Activated CD8-positive, alpha-beta memory T cell treated with anti-CD3 and anti-CD28 coated beads for 36 hours (primary cell): ENCODE results near the gene PPARGC1A. TPM values are rescaled to one million over a fixed set of nuclear protein-coding genes. Genes with fewer than 3 reads are reported as not detected.

Experiments
- CTCF ChIA-PET: fragments of 350-600 bp; sonication (Branson Sonifier 250); formaldehyde crosslinking; loops from one replicate; lab custom pipeline; 2021; ENCODE audit warnings: antibody characterized with exemption; lab: Charles Lee
- POLR2A ChIA-PET: fragments of 350-600 bp; sonication (Branson Sonifier 250); formaldehyde crosslinking; loops from one replicate; lab custom pipeline; 2021; ENCODE audit warnings: antibody characterized with exemption; lab: Charles Lee
- total RNA-seq, 2 experiments: library from RNA; stranded (reverse); gene quantifications; one replicate each; pipeline ENCODE4 v1.2.3, GENCODE V29; 2021

Gene PPARGC1A
- total RNA-seq, 2 experiments from 2014 or later, result not detected

DNA sequence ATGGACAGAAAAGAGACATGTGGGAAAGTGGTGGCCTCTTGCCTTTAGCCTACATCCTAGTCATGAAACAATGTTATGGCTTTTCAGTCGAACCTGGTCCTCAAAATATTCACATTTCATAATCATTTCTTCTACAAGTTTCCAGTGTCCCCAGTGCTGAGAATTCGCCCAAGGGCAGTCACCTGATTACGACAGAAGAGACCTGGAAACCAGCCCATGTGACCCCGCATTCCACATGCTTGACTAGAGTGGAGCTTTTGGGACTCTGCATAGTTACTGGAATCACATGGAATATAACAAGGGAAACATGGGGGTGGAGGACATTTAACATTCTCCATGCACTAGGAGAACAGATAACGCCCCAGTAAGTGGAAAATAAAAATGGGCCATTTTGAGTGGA lies 100.1 kb downstream of the PPARGC1A start:
- ChIA-PET CTCF (no interaction called here), POLR2A (no interaction called here)

DNA sequence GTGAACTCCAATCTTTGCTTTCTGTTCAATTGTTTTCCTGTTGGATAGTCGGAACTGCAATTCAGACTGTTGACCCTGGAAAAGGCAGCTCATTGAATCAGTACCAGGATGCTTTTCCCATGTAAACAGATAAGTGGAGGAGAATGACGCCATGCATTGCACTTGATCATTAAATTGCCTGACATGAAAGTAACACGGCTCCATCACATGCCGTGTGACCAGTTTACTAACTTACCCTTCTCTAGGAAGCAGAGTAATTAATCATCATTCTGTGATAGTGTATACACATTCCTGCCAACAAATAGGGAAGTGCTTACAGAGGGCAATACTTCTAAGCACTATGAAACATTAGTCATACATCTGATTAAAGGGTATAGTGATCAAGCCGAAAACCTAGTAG lies 101.4 kb downstream of the PPARGC1A start:
- POLR2A ChIA-PET, result no interaction called here
- CTCF ChIA-PET, result no interaction called here

DNA sequence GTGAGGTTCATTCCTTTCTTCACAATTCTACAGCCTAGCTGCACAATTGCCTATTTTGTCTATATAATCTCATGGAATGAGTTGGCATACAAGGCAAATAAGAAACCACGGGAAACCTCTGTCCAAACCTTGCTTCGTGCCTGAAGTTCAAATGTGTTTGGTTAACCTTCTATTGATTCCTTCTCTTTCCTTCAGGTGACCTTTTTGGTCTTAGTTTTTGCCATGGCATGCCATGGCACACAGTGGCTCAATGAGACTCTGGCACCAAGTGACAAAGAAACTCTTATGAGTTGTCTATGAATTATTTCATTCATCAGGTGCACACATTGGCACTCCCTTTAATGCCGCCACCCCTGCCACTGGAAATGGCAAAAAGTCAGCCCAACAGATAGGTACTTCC lies 101.8 kb downstream of the PPARGC1A start:
- CTCF ChIA-PET, result no interaction called here
- POLR2A ChIA-PET, result no interaction called here

DNA sequence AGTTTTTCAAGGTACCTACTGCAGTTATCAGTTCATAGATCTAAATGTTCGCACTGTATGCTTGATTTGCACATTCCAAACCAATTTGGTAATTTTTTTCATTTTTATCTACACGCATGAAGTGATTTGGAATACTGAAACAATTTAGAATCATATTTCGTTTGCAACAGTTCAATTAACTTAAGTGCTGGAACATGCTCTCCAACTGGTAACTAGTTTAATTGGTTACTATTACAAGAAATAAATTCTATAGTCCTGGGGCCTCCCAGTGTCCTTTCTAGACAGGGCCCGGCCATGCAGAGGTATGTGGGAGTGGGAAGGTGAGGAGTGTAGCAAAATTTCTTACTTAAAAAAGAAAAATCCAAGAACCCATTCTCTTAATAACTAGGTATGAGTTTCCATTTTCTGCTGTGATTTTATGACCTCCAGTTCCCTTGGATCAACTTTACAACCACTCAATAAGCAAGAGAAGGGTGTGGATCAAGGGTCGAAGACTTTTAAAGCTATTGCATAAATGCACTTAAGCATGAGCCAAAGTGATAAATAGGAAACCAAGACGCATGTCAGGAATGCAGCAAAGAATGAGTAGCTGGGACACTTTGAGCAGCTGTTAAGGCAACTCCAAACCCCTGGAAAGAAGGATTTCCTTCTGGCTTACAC lies 106.9 kb downstream of the PPARGC1A start:
- CTCF ChIA-PET, result no interaction called here
- POLR2A ChIA-PET, result no interaction called here

DNA sequence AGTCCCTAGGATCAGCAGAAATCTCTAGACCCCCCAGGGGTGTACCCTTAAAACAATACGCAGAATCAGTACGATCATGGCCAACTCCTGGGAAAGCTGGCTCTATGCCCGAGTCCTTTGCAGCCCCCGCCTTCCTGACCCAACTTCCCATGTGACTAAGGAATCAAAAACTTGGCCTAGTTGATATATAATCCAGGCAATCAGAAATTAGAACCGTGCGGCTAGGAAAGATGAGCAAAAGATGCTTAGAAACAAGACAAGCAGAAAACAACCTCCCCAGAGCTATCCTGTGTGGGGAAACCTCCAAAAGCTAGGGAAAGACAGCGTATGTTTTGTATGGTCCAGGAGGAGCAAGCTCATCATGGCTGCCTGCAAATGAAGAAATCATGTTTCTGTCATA lies 110.0 kb downstream of the PPARGC1A start:
- ChIA-PET CTCF (no interaction called here), POLR2A (no interaction called here)

DNA sequence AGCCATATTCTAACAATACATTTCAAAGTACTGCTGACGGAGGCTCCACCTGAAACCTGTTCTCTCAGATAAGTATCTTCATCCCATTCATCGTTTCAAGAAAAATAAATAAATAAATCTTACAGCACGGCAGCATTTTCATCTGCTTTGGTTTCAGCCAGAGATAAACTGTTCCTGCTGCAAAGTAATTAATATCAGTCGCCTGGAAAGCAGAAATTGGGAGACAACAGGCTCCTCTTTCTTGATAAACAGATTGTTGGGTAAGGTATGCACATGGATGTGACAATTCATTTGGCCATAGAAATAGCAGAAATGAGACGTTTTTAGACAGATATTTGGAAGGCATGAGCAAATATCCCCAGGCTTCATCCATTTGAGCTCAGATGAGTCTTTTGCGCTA lies 110.4 kb downstream of the PPARGC1A start:
- ChIA-PET POLR2A (no interaction called here), CTCF (no interaction called here)

DNA sequence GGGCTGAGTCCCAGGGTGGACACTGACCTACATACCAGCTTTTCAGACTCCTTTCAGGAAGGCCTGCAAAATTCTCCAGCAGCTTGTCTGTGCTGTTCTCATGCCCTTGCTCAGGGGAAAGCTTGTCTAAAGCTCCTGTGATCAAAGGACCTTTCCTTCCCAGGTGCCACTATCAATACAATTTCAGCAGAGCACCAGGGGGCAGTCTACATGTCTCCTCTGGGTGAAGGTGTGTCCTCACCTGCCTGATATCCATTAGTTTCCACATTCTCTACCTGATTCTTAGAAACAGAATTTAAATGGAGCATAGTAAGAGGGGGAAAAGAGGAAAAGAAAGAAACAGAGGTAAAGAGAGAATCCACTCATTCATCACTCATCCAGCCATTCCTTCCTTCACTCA lies 114.2 kb downstream of the PPARGC1A start:
- CTCF ChIA-PET, result no interaction called here
- POLR2A ChIA-PET, result no interaction called here

DNA sequence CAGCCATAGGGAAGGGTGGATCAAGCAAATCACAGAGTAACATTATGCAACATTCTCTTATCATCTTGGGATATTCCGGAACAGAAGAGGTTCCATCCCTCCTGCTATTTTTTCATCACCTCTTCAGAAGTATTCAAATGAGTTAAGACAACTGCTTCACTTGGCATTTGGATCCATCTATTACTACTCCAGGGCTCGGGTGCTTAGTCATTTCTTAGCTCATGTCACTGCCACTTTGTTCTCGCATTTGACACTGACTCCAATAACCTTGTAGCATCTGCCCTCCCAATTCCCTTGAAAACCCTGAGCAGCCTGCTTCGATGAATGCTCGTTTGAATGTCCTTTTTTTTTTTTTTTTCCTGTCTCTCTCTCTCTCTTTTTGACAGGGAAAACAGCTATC lies 114.9 kb downstream of the PPARGC1A start:
- ChIA-PET POLR2A (interaction anchor here (0.7 kb wide), 1 partner anchor 97 kb away, joined by 6 read pairs; no protein-coding TSS in a partner anchor), CTCF (no interaction called here)

DNA sequence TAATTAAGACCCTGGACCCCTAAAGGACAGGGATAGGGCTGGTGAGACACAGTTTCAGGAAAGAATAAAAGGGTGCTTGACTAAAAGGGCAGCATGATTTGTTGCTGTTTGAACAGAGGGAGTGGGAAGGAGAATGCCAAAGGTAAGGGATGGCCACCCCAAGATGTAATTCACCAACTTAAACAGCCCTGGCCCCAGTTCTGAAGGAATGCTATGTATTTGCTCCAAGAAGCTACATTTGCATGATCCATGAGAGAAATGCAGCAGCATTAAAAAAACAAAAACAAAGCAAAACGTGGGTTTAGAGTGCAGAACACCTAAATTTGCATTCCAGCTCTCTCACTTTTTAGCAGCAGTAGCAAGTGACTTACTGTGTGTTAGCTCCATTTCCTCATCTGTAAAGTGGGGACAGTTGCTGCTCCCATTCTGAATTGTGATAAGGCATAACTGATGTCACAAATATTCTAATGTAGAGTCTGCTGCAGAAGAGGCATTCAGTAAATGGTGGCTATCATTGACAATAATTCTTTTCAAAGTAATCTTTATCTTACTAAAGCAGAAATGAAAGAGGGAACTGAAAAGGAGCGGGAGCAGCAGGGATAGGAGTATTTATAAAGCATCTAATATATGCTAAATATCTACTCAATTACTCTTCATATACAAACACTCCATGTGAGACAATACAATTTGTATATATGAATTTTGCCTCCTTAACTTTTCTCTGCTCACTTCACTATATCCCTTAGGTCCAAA lies 115.8 kb downstream of the PPARGC1A start:
- ChIA-PET POLR2A (interaction anchor here (0.7 kb wide), 1 partner anchor 98 kb away, joined by 6 read pairs; no protein-coding TSS in a partner anchor), CTCF (no interaction called here)

DNA sequence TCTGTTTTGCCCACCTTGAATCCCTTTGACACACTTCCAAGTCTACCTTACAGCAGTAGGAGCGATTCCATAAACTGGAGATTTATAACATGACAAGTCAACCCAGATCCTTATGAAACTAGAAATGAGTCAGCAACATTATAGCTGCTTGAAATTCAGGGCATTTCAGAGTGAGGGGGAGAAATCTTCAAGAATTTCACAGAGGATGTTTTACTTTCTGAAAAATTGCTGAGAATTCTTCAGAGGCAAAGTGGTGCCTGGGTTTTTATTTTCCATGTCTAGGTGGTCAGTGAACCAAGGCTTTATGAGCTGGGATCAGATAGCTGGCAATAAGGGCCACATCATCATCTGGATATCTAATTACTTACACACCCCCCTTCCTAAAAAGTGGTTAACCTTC lies 119.8 kb downstream of the PPARGC1A start:
- ChIA-PET CTCF (no interaction called here), POLR2A (no interaction called here)

DNA sequence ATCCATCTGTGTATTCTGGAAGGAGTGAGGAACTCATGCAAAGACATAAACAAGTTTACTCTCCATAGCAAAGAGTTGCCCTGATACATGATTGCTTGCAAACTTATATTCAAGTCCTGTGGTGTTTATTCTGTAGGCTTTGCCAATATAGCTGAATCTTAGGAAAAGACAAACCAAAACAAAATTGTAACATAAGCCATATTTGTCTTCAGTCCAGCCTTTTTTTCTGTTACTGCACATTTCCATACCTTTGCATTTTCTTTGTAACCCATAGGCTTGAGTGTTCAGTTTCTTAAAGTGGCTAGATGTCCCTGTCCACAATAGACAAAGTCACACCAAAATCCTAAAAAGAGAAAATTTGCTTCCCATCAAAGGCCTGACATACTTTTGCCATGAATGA lies 120.4 kb downstream of the PPARGC1A start:
- POLR2A ChIA-PET, result no interaction called here

DNA sequence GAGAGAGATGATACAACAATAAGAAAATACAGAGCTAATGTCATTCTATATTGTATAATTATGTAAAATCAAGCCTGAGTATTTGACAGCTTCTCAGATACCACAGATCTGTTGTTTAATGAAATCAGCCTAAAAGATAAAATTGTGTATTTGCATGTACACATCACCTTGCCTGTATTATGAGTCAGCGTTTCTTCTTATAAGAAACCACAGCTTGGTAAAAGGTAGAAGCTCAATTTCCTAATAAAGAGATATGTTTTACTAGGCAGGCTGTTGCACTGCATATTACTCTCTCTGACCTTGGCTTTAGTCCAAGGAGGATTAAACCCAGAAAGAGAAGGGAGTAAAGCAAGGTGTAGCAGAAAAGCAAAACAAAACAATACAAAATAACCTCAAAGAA lies 121.3 kb downstream of the PPARGC1A start:
- ChIA-PET POLR2A (no interaction called here), CTCF (no interaction called here)

More for the DNA sequence above, 120.4 kb downstream of the PPARGC1A start:
- CTCF ChIA-PET, result no interaction called here

DNA sequence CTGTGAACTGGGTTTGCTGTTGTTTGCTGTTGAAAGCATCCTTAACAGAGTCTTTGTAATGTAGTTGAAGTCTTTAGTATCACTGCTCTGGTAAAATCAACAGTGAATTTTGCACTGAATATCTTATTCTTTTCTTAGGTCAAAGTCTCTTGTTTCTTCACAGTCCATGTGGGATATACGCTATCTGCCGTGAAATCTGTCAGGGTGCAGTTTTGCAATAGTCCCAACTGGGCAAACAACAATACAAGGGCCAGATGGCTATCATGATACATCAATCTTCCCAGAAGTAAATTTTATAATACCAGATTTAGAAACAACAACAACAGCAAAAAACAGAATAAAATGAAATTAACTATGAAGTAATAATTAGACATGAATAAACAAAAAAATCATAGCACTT lies 123.5 kb downstream of the PPARGC1A start:
- CTCF ChIA-PET, result no interaction called here
- POLR2A ChIA-PET, result no interaction called here

DNA sequence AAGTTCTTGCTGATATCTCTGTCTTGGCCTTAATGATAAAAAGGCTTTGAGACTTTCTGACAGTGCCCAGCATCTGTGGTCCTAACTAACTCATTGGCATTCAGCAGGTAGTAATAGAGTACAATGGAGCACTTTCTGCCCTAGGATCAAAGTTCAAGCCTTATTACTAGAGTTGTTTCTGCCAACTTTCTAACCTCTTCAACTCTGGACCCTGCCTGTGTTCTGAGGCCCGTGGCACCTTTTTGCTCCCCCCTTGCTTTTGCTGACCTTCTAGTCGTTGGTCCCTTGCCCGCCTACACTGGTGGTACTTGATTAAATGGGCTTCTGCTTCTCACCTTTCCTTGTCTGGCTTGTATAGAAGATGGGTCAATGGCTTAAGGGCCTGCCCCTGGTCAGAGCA lies 126.3 kb downstream of the PPARGC1A start:
- CTCF ChIA-PET, result no interaction called here
- POLR2A ChIA-PET, result no interaction called here

DNA sequence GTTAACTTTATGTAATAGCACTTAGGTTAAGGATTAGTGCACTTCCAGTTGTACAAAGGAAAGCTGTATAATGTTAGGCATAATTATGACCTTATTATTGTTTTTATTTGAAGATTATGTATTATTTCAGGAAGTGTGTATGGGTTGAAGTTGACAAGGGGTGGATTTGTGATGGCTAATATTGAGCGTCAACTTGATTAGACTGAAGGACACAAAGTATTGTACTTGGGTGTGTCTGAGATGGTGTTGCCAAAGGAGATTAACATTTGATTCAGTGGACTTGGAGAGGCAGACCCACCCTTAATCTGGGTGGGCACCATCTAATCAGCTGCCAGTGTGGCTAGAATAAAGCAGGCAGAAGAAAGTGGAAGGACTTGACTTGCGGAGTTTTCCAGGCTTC lies 127.3 kb downstream of the PPARGC1A start:
- ChIA-PET POLR2A (no interaction called here), CTCF (no interaction called here)

DNA sequence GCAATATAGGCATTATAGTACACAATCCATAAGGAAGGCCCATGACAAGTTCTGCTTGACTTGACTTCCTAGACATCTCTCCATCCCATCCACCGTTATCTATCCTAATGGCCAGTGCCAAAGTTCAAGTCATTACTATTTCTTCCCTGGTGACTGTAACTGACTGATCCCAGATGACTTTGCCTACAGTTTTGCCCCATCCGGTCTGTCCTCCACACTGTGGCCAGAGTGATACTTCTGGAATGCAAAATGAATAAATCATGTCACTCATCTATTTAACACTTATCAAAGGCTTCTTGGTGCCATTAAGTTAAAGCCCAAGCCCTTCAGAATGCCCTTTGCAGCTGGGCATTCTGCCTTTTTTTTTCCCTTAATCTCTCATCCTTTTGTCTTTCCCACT lies 130.8 kb downstream of the PPARGC1A start:
- CTCF ChIA-PET, result no interaction called here
- POLR2A ChIA-PET, result no interaction called here

DNA sequence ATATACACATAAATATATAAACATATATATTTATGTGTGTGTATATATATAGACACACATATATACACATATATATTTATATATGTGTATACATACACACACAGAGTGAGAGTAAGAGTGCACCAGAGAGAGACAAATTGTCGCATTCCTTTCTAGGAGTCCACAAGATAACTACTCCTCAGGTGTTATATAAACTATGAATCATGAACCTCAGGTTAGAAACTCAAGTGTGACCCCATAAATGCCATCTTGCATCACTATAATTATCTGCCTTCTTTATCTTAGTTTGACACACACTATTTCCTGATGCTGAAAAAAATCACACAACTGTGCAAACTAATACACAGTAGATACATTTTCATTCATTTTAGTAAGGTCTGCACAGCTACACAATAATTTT lies 135.2 kb downstream of the PPARGC1A start:
- CTCF ChIA-PET, result no interaction called here
- POLR2A ChIA-PET, result no interaction called here

DNA sequence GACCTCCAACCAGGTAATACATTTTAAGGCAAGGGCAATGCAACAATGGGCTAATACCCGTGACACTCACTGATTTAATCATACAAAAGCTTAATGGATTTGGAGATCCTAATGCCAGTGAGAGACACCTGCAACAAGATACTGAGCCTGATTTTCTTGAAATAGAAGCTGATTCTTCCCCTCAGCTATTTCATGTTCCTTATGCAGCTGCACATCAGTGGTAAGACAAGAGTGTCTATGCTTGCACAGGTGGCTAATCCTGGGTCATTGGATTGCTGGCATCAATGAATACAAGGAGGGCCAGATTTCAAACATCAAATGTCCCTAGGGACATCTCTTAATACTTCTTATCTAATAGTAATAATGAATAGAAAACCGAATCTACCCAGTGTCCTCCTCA lies 139.7 kb downstream of the PPARGC1A start:
- ChIA-PET CTCF (no interaction called here), POLR2A (no interaction called here)

DNA sequence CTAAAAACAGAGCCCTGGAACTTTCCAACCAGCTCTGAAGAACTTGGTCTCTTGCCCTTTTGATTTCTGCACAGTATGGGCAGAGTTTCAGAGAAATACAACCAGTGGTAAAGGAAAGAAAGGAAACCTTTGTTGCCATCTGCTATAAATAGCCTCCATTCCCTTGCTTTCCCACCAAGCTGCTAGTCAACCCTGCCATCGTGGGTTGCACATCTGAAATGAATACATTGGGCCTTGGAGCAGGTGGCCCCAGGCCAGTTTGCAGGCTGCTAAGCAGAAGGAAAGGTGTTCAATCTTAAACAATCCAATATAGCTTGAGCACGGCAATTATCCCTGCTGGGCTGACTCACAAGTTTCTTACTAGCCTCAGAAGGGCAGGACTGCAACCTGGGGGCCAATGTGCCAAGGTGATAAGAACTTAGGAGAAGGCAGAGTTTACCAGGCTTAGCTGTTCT lies 142.5 kb downstream of the PPARGC1A start:
- ChIA-PET POLR2A (no interaction called here), CTCF (no interaction called here)

DNA sequence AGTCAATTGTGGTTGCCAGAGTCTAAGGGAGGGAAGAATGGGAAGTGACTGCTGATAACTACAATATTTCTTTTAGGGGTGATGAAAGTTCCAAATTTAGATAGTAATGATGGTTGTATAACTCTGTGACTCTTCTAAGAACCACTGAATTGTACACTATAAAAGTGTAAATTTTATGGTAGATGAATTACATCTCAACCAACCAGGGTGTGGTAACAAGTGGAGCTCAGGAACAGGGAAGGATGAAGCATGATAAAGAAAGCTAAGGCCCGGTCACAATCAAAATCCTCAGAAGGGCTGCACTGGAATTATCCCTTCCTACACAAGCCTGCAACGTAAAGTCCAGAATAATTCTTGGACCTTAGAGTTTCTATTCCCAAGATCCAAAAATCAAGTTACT lies 143.2 kb downstream of the PPARGC1A start:
- POLR2A ChIA-PET, result no interaction called here

DNA sequence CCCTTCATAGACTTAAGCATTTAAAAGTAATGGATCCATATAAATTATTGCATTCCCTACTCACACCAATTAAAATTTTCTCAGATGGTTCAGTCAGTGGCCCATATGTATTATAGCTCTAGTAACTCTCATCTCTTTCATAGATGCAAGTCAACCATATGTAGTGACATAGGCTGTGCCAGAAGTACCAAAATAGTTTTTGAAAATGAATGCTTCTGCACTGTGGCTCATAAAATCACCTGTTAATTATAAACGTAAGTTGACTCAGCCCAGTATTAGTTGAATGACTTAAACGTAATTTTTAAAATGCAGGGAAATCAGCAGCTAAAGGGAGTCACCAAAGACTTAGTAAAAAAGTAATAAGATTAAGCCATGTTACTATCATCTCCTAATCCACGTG lies 143.8 kb downstream of the PPARGC1A start:
- ChIA-PET POLR2A (no interaction called here), CTCF (no interaction called here)

More for the DNA sequence above, 143.2 kb downstream of the PPARGC1A start:
- CTCF ChIA-PET, result no interaction called here
